Measurements from ENCODE around the gene GREB1. TPM values are rescaled to one million over a fixed set of nuclear protein-coding genes. Genes with fewer than 3 reads are reported as not detected.

GREB1 gene
- total and polyA plus RNA-seq, 2 of the 13 experiments (the other 11 are each of a cell fraction or from before 2014, with no cell fraction given) = 31.3 to 61.2 TPM

GRCh38 chr2:11505652-11506610, 27.9 kb upstream of the GREB1 start (continued):
- peak; percentile 66; the same call in 1 of the 2 replicates for TF ChIP-seq HBP1 (CRISPR knock-in tag; IDR thresholded peaks at IDR 0.05; ENCODE audit: low read depth)
- TF ChIP-seq CHD4 (IDR thresholded peaks at IDR 0.05; ENCODE audit: borderline replicate concordance, low read length) = peak; percentile 60; the same call in 1 of the 2 replicates
- peak; percentile 65; the same call in 1 of the 2 replicates for TF ChIP-seq ATF1 (CRISPR knock-in tag; IDR thresholded peaks at IDR 0.05)
- peak; percentile 94 for TF ChIP-seq HDAC2 (CRISPR knock-in tag; IDR thresholded peaks at IDR 0.05)
- no peak for TF ChIP-seq BCLAF1 (IDR thresholded peaks at IDR 0.05)
- no peak for TF ChIP-seq HNRNPH1 (optimal IDR thresholded peaks at IDR 0.05; ENCODE audit: low read depth, low read length)
- no peak for TF ChIP-seq ZNF510 (CRISPR knock-in tag; IDR thresholded peaks at IDR 0.05; ENCODE audit: low read depth)
- peak; percentile 21; the same call in 1 of the 2 replicates for TF ChIP-seq STAG1 (CRISPR knock-in tag; IDR thresholded peaks at IDR 0.05)
- no peak for TF ChIP-seq CHD2 (IDR thresholded peaks at IDR 0.05; ENCODE audit: low read depth, low read length)
- TF ChIP-seq ZNF207 (IDR thresholded peaks at IDR 0.05; ENCODE audit: borderline replicate concordance) = no peak
- TF ChIP-seq MTA1 (CRISPR knock-in tag; IDR thresholded peaks at IDR 0.05; ENCODE audit: borderline replicate concordance) = no peak
- no peak for TF ChIP-seq NKX3-1 (CRISPR knock-in tag; IDR thresholded peaks at IDR 0.05)
- no peak; the same call in 1 of the 2 replicates for TF ChIP-seq KDM5B (CRISPR knock-in tag; IDR thresholded peaks at IDR 0.05; ENCODE audit: borderline replicate concordance)
- TF ChIP-seq GMEB2 (CRISPR knock-in tag; IDR thresholded peaks at IDR 0.05; ENCODE audit: low read depth) = peak; percentile 5; the same call in 1 of the 2 replicates
- TF ChIP-seq ZXDC (CRISPR knock-in tag; IDR thresholded peaks at IDR 0.05) = peak; percentile 80; the same call in 1 of the 2 replicates
- TF ChIP-seq MIXL1 (CRISPR knock-in tag; IDR thresholded peaks at IDR 0.05) = peak; percentile 74
- TF ChIP-seq ELF3 (CRISPR knock-in tag; IDR thresholded peaks at IDR 0.05) = peak; percentile 82
- TF ChIP-seq GATAD1 (CRISPR knock-in tag; IDR thresholded peaks at IDR 0.05) = peak; percentile 75
- TF ChIP-seq HES4 (CRISPR knock-in tag; IDR thresholded peaks at IDR 0.05; ENCODE audit: borderline replicate concordance) = 0 out of 2 replicates have a peak, but pooled peaks have one; percentile 27

Data from HepG2 (cell line).